CD4-positive, alpha-beta T cell treated with Interleukin-2 at 100 ng/mL for 4 hours (primary cell): ENCODE data around the gene HPS3.

Experiments
- DNase-seq: peaks from one replicate; pipeline ENCODE4 v3.0.0-alpha.2; 2020; ENCODE audit warnings: low spot score

Gene HPS3

DNA sequence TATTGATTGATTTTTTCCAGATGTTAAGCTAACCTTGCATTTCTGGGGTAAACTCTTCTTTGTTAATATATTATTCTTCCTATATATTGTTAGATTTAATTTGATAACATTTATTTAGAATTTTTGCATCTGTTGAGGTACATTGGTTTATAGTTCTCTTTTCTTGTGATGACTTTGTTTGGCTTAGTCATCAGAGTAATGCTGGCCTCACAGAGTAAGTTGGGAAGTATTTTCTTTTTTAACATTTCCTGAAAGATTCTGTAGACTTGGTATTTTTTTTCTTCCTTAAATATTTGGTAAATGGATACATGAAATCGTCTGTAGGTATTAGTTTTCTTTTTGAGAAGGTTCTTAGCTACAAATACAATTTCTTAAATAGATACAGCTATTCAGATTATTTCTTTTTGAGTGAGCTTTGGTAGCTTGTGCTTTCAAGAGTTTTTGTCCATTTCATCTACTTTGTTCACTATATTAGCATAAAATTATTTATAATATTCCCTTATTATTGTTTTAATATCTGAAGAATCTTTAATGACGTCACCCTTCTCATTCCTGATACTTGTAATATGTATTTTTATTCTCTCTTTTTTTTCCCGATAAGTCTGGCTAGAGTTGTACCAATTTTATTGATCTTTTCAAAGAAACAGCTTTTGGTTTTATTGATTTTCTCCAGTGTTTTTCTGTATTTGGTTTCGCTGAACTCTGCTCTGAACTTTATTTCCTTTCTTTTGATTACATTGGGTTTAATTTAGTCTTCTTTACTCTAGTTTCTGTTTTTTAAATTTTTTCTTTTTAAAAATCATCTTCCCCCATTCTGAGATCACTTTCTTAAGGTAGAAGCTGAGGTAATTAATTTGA, 6.5 kb upstream of the HPS3 start:
- DNase-seq: no peak

DNA sequence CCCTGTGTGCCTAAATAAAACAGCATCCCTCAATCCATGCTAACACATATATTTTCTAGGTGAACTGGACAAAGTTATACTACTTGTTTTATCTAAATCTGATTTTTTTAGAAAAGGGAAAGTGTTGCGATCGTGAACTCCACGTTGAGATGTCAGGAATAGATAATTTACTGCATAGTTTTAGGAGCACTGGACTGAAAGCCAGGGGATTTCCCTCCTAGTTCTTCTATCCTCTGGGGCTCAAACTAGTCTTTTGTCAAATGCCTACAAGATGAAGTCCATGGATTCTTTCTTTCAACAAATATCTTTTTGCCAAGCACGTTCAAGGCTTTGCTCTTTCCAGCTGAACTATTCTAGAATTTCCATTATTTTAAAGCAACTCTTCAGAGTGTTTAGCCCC, 617 bp upstream of the HPS3 start:
- DNase-seq: no peak

DNA sequence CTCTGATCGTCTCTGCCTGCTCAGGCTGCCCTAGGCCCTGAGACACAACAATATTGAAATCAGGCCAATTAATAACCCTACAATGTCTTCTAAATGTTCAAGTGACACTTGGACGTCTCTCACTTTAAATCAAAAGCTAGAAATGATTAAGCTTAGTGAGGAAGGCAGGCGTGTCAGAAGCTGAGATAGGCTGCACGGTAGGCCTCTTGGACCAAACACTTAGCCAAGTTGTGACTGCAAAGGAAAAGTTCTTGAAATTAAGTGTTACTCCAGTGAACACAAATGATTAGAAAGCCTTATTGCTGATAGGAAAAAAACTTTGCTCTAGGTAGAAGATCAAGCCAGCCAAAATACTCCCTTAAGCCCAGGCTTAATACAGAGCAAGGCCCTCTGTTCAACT, 2.2 kb downstream of the HPS3 start:
- DNase-seq: no peak

DNA sequence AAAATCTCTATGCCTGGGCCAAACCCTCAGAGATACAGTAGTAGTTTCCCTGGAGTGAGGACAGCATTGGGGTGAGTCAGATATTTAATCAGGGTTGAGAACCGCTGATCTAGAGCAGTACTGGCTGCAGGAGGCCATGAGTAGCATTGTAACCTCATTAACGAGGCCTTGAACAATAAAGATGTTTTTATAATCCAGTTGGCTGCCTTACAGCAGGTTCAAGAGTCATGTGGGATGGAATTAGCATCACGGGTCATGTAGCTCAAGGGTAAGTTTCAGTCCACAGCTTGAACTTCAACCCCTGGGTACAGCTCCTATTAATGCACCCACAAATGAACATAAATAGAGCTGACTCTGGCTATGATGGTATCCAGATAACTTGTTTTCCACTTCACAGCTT, 5.1 kb downstream of the HPS3 start:
- DNase-seq: no peak

DNA sequence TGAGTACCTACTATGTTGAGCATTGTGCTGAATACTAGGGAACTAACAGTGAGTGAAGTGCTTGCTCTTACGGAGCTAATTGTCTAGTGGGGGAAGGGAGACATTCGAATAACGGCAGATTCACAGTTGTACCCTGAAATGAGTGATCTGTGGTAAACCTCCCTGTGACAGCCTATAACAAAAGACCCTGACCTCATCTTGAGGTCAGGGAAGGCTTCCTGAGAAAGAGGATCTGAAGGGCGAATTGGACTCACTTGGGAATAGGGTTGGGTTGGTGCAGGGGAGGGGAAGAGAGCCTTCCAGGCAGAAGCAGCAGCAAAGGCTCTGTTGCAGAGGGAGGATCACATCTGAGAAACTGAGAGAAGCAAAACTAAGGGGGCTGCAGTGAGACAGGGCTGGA, 13.2 kb downstream of the HPS3 start:
- DNase-seq: no peak

DNA sequence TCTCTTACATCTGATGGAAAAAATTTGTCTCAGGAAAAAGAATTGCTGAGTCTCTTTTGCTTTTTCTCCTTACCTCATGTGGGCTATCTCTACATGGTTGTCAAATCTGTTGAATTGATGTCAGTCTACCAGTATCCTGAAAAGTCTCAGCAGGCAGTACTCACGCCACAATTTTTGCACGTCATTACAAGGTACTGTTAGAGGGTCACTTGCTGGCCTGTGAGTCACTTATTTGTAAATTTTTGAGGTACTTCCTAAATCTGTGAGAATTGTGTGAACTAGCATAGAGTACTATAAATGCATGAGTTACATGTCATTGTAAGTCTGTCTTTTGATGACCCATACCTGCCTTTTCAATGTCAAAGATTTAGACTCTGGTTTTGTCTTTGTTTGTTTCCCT, 15.9 kb downstream of the HPS3 start:
- no peak for DNase-seq

DNA sequence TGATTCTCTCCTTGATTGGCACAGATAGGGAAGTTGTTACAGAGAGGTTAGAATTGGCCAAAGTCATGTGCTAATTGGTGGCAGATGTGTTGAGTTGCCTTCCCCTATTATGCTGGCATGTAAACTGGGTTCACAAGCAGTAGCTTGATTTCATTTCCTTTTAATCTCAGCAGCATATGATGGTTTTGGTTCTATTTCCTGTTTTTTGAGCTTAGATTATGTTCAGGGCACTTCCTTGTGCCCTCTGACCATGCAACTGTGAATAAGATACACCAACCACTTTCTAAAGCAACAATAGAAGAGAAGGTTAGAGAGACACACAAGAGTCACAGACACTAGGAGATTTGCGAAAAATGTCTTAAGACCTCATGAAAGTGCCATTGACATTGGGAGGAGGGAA, 16.5 kb downstream of the HPS3 start:
- DNase-seq: peak; percentile 11

DNA sequence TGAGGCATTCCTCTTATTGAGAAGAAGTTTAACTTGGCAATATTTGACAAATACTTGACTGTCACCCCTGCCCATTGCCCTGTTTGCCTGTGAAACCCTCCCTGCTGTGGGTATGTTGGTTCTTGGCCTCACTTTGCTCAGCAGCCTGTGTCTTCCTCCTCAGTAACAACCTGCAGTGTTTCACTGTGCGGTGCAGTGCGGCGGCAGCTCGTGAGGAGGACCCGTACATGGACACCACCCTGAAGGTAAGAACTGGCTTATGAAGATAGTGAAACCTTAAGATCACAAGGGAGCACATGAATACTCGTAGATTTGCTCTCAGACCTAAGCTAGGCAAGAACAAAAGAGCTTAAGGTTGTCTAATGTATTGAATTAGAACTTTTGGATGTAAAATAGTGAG, 21.0 kb downstream of the HPS3 start:
- DNase-seq: no peak

DNA sequence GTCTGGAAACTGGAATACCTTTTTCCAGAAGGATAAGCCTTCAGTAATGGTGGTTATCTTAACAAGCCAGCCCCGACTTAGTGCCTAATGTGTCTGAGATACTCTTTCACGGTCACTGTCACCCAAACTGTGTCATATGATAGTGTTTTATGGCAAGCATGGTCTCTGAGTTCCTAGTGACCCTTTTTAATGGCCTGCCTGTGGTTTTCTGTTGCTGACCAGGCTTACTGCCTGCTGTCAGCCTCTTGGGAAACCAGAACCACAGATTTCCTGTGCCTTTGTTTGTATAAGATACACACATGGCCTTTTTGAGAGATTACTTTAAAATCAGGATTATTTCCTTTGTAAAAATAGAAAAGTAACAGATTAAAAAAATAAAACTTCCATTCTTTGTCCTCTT, 22.4 kb downstream of the HPS3 start:
- no peak for DNase-seq

DNA sequence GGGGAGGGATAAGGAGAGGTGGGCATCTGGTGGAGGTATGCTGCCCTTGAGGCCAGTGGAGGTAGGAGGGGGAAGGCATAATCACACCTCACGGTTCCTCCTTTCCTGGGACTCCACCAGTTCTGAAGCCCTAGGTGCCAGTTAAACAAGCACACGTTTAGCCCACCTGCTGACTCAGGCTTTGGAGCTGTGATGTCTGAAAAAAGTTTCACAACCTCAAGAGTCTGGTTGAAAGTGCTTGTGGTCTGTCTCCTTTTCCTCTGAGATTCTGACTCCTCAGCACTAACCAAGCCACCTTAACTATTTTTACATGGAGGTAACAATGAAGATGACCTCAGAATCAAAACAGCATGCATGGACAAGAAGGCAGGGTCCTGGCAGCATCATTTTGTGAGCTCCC, 23.0 kb downstream of the HPS3 start:
- peak; percentile 7 for DNase-seq

DNA sequence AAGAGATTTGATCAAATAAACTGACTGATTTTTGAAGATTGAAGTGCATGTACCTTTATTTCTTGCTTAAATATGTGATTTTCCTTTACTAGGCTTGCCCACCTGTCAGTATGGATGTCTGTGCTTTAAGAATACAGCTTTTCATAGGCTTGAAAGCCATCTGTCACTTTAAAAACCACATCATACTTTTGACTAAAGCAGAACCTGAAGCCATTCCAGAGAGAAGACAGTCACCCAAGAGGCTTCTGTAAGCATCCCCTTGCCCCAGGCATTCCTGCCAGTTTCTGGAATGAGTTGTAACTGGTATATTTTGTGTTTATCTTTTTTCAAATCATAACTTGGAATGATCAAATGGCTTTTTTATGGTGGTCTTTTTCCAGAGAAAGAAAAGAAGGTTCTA, 24.0 kb downstream of the HPS3 start:
- DNase-seq: no peak

DNA sequence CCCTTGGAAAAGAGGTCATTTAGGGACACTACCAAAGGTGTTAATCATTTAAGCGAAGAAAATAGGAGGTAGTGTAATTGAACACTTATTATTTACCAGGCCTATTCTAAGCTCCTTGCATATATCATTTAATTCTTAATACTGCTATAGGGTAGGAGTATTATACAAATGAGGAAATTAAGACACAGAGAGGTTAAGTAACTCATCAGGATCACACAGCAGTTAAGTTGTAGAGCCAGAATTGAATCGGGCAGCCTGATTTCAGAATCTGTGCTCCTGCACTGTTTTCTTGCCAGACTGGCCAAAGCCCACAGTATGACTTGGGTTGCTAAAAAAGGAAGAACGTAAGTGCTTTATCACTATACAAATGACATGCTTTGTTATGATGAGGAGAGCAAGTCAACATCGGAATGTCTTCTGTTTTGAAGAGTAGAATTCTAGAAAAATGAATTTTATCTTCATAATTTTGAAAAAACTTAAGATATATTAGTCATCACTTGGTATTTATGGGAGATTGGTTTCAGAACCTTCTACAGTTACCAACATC, 31.4 kb downstream of the HPS3 start:
- no peak for DNase-seq

DNA sequence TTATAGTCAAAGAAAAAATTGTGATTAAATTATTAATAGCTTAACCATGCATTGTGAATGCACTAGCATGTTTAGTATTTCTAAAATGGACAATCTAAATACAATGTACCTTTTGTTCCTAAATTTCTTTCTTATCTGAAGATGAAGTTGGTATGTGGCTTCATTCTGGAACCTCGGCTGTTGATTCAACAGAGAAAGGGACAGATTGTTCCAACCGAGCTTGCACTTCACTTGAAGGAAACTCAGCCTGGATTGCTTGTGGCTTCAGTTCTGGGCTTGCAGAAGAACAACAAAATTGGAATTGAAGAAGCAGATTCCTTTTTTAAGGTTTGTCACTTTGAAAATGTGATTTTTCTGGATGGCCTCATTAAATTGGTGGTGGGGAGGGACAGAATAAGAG, 32.6 kb downstream of the HPS3 start:
- DNase-seq: no peak

DNA sequence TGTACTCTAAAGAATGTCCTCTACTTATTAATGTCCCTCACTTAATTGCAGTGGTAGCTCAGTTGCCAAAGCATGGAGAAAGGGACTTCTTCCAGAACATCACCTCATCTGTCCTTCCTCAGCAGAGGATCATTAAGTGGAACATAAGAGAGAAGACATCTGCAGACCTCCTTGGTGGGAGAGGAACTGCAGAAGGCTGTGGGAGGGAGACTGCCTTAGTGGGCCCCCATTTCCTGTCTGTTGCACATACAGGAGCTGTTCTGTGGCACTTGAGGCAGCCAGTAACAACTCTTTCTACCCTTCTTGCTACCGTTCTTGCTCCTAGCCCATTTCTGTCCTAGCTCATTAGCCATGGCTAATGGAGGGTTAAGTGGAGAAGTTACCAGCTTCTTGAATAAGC, 33.6 kb downstream of the HPS3 start:
- DNase-seq: no peak

DNA sequence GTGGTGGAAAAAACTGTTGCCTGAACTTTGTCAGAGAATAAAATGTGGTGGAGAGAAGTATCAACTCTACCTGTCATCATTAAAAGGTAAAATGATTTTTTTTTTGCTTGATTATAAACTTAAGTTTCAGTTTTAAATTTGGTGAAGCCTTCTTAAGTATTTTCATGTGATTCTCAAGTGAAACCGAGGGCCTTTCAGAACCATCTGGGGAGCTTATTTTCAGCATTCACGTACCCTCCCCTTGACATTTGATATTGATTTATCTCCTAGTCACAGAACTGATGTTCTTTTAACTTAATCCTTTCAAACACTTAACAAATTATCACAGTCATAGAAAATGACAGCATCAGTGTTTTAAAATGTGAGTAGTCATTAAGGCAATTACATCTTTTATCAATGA, 38.5 kb downstream of the HPS3 start:
- DNase-seq: no peak

DNA sequence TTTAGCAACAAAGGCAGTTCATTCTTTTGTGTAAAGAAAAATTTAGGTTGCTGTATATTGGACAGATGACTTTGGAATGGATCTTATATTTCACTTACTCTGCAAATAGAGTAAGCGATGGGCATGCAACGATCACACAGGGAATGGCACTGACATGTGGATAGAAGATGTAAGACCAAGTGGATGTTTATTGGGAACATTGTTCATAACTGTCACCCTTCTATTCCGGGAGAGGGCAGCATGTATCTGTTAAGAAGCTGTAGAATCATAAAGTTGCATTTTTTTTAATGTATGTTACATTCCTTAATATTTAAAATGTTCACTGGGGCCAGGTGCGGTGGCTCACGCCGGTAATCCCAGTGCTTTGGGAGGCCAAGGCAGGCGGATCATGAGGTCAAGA, 41.2 kb downstream of the HPS3 start:
- no peak for DNase-seq

DNA sequence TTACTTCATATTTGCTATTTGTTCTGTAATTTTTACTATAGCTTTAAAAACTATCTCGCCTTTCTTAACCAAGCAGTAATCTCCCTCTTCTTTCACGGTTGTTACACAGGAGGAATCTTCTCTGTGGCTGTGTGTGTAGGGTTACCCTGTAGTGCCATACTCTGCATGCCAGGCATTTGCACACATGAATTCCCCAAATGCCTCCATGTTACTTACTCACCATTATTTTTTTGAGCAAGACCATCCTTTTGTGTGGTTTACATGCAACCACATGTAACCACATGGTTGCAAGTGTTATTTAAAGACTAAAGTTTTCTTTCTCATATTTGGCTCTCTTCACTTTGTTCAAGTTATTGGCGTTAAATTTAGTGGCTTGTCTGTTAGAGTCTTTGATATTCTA, 45.5 kb downstream of the HPS3 start:
- peak; percentile 5 for DNase-seq

DNA sequence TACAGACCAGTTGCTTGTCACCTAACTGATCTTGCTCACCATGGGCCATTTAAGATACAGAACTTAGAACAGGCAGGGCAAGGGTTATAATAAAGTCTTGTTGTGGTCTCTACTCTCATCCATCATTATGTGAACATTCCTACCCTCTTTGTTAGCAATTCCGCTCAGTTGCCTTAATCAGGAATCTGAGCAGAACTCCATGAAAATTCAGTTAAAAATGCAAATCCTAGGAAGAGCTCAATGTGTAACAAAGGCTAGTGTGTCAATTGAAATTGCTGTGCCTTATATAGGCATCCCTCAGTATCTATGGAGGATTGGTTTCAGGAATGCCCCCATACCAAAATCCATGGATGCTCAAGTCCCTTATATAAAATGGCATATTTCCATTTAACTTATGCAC, 47.7 kb downstream of the HPS3 start:
- DNase-seq: no peak

DNA sequence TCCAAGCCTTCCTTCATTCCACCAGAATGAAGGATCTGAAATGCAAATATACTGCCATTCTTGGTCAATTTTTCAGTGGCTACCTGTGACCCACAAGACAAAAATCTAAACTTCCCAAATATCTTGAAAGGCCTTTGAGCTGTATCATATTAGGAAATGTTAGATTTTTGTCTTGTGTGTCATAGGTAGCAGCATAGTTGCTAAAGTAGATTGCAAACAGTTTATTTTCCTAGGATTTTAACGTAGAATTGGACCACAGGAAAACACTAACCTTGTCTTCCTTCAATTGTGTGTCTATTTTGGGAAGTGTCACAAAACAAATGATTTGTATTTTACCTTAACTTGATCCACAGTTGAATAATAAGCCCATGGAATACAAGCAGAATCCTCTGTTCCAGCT, 49.8 kb downstream of the HPS3 start:
- no peak for DNase-seq

DNA sequence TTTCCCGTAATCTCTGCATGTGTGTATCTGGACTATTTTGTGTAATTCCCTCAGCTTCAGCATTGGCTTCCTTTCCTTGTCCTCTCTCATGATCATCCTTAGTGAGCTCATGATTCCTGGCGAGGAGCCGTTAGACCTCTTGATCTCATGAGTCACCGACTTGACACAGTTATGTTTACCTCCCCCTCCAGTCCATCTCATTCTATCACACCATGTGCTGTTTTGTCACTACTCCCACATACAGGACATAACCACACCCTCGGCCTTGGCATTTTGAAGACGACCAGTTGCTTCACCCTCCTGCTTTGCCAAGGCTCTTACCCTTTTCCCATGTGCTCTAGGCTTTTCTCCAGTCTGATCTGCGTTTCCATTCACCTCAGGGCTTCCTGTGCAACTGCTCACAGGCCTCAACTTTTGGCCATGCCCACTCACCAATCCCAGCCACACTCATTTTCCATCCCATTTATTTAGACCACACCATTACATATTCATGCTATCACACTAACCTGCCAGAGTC, 50.7 kb downstream of the HPS3 start:
- DNase-seq: no peak

DNA sequence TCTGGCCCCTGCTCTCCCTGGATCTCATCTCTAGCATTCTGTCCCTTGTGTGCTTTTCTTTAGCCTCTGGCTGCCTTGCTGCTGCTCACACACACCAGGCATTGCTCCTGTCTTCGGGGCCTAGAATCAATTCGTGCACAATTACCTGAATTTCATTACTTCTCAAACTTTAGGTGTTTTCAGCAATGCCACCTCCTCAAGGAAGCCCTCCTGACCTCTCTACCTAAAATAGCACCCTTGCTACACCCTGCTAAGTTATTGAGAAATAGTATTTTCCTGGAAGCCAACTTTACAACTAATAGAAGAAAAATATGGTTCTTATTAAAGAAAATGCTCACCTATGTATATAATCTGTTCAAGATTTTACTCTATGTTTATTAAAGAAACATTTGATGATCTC, 51.7 kb downstream of the HPS3 start:
- no peak for DNase-seq

DNA sequence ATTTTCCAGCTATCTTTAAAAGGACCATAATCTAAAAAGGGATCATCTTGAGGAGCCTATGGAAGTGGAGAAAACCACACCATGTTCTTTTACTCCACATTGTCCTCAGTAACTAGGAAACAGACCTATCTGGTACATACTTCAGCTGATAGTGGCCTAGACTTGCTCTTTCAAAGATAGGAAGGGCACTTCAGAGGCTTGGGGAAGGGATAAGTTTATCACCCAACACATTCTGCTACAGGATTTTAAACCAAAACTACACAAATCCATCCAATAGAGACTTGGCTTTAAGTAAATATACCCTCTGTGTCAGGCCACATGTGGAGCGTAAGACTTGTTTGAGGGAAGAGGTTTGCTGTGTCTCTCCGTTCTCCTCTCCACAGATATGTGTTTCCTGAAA, 56.8 kb downstream of the HPS3 start:
- no peak for DNase-seq

DNA sequence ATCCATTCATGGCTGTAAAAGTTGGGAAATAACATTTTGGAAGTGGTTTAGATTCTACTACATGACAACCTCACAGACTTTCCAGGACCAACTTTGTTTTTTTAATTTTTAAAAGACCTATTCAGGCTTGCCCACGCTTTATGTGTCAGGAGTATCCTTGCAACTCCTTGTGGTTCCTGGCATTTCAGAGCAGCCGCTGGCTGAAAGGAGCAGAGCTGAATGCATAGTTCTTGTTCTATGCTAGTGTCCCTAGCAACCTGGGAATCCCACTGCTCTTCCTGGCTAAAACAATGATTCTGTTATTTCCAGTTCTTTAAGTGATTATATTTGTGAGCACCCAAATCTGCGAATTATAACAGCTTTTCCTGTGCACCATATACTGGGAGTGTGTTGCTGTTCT, 57.3 kb downstream of the HPS3 start:
- no peak for DNase-seq

DNA sequence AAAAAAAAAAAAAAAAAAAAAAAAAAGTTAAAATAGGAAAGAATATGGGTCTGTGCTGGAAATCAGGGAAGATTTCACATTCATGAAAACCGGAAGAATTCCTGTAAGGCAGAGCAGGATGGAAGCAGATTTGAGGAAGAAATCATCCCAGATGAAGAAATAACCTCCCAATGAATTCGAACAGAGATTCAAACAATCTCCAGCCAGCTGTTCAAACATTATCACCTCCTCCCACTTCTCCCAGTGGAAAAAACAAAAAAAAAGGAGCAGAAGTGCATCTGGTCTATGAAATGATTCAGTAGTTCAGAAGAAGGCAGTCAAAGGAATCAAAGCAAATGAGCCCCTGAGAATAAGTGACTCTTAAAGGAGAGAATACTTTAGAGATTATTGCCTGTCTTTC, 59.1 kb downstream of the HPS3 start:
- no peak for DNase-seq
